Measurements from ENCODE around the gene COG4. TPM values are rescaled to one million over a fixed set of nuclear protein-coding genes. Genes with fewer than 3 reads are reported as not detected.
"Not testable (repeated sequence)": the region's sequence is repeated elsewhere in the genome, so short reads cannot be mapped to it uniquely, and the experiment has no call there.

Gene COG4
- total RNA-seq, 1 experiment from 2014 or later, result 54.2 TPM

DNA sequence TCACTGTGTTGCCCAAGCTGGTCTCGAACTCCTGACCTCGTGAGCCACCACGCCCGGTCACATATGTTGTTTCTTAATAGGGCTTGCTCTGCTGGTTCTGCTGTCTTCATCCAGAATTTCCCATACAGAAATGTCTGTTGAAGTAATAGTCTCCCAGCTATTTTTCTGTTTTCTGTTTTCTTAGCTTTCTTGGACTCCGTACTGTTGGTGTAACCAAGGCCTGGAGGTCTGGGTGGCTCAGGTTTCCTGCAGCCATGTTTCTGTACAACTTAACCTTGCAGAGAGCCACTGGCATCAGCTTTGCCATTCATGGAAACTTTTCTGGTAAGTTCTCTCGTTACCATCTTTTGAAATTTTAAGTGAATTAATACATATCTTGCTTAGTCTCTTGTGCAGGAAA is 3.0 kb upstream of the COG4 start (continued):
- TF ChIP-seq, protein P1, sequence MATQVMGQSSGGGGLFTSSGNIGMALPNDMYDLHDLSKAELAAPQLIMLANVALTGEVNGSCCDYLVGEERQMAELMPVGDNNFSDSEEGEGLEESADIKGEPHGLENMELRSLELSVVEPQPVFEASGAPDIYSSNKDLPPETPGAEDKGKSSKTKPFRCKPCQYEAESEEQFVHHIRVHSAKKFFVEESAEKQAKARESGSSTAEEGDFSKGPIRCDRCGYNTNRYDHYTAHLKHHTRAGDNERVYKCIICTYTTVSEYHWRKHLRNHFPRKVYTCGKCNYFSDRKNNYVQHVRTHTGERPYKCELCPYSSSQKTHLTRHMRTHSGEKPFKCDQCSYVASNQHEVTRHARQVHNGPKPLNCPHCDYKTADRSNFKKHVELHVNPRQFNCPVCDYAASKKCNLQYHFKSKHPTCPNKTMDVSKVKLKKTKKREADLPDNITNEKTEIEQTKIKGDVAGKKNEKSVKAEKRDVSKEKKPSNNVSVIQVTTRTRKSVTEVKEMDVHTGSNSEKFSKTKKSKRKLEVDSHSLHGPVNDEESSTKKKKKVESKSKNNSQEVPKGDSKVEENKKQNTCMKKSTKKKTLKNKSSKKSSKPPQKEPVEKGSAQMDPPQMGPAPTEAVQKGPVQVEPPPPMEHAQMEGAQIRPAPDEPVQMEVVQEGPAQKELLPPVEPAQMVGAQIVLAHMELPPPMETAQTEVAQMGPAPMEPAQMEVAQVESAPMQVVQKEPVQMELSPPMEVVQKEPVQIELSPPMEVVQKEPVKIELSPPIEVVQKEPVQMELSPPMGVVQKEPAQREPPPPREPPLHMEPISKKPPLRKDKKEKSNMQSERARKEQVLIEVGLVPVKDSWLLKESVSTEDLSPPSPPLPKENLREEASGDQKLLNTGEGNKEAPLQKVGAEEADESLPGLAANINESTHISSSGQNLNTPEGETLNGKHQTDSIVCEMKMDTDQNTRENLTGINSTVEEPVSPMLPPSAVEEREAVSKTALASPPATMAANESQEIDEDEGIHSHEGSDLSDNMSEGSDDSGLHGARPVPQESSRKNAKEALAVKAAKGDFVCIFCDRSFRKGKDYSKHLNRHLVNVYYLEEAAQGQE (IDR thresholded peaks at IDR 0.05; ENCODE audit: low read depth), result no peak
- TF ChIP-seq SRF (IDR thresholded peaks at IDR 0.05; ENCODE audit: low read depth), result no peak
- TF ChIP-seq TCF7L2 (IDR thresholded peaks at IDR 0.05; ENCODE audit: borderline replicate concordance, extremely low read depth, insufficient read depth, insufficient read length), result no peak
- no peak for TF ChIP-seq ELF1 (IDR thresholded peaks at IDR 0.05; ENCODE audit: borderline replicate concordance, low read depth)
- TF ChIP-seq CEBPB (IDR thresholded peaks at IDR 0.05; ENCODE audit: low read depth), result no peak
- no peak for TF ChIP-seq CBX3 (IDR thresholded peaks at IDR 0.05; ENCODE audit: low read depth)

DNA sequence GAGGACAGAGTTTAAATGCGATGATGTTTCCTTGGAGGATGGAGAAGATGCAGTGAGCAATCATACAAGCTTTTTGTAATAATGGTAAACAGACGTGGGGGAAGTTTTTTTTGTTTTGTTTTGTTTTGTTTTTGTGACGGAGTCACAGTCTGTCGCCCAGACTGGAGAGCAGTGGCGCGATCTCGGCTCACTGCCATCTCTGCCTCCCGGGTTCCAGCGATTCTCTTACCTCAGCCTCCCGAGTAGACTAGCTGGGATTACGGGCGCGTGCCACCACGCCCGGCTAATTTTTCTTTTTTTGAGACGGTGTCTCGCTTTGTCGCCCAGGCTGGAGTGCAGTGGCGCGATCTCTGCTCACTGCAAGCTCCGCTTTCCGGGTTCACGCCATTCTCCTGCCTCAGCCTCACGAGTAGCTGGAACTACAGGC is 1.1 kb upstream of the COG4 start:
- intact Hi-C loops (cut with micrococcal nuclease), result loop anchor here (1.0 to 10.0 kb wide), 2 partner anchors 130 to 143 kb away; no protein-coding TSS in a partner anchor
- CTCF ChIA-PET; RAD21 ChIA-PET (ENCODE audit: low non-redundant PET in 1 of 2, low total read pairs in 2 of 2, uncharacterized antibody in 2 of 2, unreplicated experiment in 2 of 2); H3K9me3 ChIP-seq (ENCODE audit: control insufficient read depth in 1 of 2, insufficient read depth in 1 of 2, low read depth in 1 of 2, low read length in 2 of 2); H2AFZ ChIP-seq (ENCODE audit: low read depth, low read length, poor library complexity, severe bottlenecking); DNase-seq (ENCODE audit: low read depth, low spot score); H3K9me2 ChIP-seq (ENCODE audit: insufficient read depth); H3K27me3 ChIP-seq (ENCODE audit: insufficient read depth, low read length): not testable (repeated sequence)
- H3K4me3 ChIP-seq (replicated peaks in 1 of 2; ENCODE audit: low read depth in 1 of 2, low read length in 2 of 2), result peak overlapping the region; percentile 68 to 72
- peaks cover 20% of the 10 kb centered on the region; the same call in 1 of the 2 replicates for H4K20me1 ChIP-seq (ENCODE audit: insufficient read depth)
- peak overlapping the region; percentile 71 for H3K27ac ChIP-seq (ENCODE audit: low read depth, low read length)
- BruUV-seq (replicated peaks), result TSS peak; percentile 70
- peaks cover 78% of the 10 kb centered on the region for H3K79me2 ChIP-seq (ENCODE audit: insufficient read depth, low read length)
- POLR2A ChIA-PET, result interaction anchor here (2.1 kb wide), 1 partner anchor 145 kb away, joined by 6 read pairs; no protein-coding TSS in a partner anchor
- H3K36me3 ChIP-seq (ENCODE audit: control insufficient read depth in 1 of 2, insufficient read depth in 2 of 2, low read length in 2 of 2), result peaks cover 19 to 30% of the 10 kb centered on the region in 2 experiments
- H3K4me1 ChIP-seq (ENCODE audit: control insufficient read depth in 1 of 2, insufficient read depth in 2 of 2, low read length in 2 of 2), result peaks cover 7 to 16% of the 10 kb centered on the region in 2 experiments; a peak in 3 of 4 replicates
- H3K9ac ChIP-seq (ENCODE audit: low read length), result peak overlapping the region; percentile 88
- ATAC-seq, result peak; percentile 24
- peak overlapping the region; percentile 76 for H3K4me2 ChIP-seq (ENCODE audit: low read length)
